Epithelial cell of prostate (primary cell): Measurements from ENCODE around the gene ZSWIM2.
"Not testable (repeated sequence)": the region's sequence is repeated elsewhere in the genome, so short reads cannot be mapped to it uniquely, and the experiment has no call there.

ENCODE experiments used
- DNase-seq: peaks from one replicate; pipeline ENCODE4 v3.0.0-alpha.2; 2011; ENCODE audit warnings: low read depth, low spot score
- H3K27ac ChIP-seq: fragments of 450-650 bp; 2 replicates; pipeline ENCODE4 v1.5.1; 2017; ENCODE audit warnings: mild to moderate bottlenecking

Gene ZSWIM2

GRCh38 chr2:186853951-186854350, 5.0 kb upstream of the ZSWIM2 start:
- DNase-seq = no peak
- H3K27ac ChIP-seq = no peak overlapping the region

DNA sequence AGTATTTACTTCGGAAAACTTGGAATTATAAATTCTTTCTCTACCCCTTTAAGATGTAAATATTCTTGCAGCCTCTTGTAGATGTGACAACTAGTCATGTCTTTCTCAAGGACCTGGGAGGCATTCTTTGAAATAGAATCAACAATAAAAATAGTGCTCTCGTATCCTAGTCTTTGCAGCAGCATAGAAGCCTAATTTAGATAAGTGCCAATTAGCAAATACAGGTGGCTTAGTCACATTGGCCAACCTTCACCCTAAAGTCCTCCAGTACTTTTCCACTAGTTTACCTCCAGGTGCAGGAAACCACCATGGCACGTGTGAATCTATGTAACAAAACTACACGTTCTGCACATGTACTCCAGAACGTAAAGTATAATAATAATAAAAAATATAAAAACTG, 3.5 kb upstream of the ZSWIM2 start:
- no peak for DNase-seq
- no peak overlapping the region for H3K27ac ChIP-seq

GRCh38 chr2:186842373-186842772, 6.6 kb downstream of the ZSWIM2 start:
- no peak for DNase-seq
- H3K27ac ChIP-seq = no peak overlapping the region

DNA sequence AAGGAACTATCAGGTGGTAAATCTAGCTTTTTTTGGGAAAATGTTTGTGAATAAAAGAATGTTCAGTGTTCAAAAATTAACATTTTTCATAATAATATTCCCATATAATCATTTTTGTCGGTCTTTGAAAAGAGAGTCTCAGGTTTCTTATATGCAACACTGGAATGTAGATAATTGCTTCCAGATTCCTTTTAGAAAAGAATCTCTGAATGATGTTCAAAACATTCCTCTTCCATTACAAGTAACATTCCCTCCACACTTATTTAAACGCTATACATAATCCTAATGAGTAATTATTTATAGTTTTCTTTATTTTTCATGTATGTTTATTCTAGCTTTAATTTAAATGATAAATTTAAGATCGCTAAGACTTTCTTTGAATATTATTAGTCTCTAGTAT, 7.0 kb downstream of the ZSWIM2 start:
- DNase-seq = no peak
- H3K27ac ChIP-seq = no peak overlapping the region

GRCh38 chr2:186835628-186836027, 13.3 kb downstream of the ZSWIM2 start:
- no peak for DNase-seq
- H3K27ac ChIP-seq = no peak overlapping the region

DNA sequence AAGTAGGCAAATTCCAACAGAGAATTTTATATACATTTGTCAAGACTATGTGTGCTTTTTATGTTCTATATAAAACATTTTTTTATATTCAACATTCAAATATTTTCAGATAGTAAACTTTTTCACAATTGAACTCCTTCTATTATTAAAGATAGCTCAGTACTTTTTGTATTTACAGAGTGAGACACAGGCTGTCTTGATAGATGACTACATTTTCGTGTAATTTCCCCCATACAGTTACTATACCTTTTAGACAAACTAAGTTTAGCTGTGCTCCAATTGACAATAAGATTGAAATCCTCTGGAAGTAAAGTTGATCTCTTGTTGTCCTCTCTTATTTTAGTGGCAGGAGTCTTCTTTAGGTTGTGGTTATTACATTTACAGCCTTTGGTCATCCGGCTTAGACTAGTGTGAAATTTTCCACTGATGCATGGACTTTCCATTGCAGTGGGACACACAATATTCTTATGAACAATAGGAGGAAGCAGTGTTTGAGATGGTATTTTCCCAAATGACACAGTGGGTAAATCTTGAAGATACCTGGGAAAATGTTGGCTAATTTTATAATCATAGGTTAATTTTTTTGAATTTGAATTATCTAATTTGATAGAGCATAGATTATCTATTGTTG, 21.0 kb downstream of the ZSWIM2 start:
- H3K27ac ChIP-seq = no peak overlapping the region
- DNase-seq = no peak

DNA sequence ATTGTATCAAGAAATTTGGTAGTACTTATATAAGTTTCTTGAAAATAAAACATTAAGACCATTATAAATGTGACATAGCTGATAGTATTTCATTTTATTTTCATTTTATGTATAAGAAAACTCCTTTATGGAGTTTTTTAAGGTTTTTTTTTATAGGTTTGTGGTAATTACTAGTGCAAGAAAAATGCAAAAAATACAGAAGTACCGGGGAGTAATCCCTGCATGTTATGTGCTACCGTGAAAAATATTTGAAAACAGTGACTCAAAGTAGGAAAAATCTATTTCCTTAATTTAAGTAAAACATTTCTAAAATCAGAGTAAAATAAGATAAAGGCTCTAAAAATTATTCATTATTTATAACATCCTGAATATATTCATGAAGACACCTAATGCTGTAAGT, 21.6 kb downstream of the ZSWIM2 start:
- DNase-seq = no peak
- H3K27ac ChIP-seq = no peak overlapping the region

GRCh38 chr2:186822323-186822722, 26.6 kb downstream of the ZSWIM2 start:
- no peak for DNase-seq
- H3K27ac ChIP-seq = no peak overlapping the region

DNA sequence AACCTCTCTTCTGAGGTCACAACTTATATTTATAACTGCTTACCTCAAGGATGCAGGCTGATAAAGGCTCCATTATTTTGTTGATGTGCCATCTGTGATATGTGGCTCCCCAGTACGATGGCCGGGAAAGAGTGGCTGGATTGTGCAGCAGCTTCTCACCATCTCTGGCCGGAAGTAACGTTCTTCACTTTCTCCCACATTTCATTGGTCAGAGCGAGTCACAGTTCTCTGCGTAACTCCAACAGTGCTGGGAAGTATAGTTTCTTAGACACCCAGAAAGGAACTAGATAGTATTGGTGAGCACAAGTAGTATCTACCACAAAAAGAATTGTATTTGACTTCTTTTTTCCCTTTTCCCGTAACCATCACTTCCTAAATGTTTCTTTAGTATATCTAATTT, 28.7 kb downstream of the ZSWIM2 start:
- no peak for DNase-seq
- no peak overlapping the region for H3K27ac ChIP-seq

DNA sequence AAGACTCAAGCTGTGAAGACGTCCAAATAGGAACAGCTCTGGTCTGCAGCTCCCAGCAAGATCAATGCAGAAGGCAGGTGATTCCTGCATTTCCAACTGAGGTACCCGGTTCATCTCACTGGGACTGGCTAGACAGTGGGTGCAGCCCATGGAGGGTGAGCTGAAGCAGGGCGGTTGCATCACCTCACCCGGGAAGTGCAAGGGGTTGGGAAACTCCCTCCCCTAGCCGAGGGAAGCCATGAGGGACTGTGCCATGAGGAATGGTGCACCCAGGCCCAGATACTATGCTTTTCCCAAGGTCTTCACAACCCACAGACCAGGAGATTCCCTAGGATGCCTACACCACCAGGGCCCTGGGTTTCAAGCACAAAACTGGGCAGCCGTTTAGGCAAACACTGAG, 37.2 kb downstream of the ZSWIM2 start:
- not testable (repeated sequence) for DNase-seq, H3K27ac ChIP-seq

DNA sequence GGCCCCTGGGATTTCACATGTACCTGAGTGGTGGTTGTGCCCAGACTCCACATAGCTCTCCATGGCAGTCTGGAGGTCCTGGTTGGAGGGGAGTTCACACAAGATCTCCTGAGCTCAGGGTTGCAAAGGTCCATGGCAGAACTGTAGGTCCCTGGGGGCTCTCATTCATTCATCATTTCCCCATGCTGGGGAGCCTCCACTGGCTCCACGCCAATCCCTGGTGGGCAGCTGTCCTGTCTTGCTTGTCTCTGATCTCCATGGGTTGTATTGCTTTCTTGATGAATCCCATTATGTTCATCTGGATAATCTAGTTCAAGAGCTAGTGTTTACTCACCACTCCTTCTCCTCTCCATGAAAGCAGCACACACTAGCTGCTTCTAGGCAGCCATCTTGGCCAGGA, 42.4 kb downstream of the ZSWIM2 start:
- DNase-seq = no peak
- no peak overlapping the region for H3K27ac ChIP-seq

GRCh38 chr2:186798604-186799003, 50.4 kb downstream of the ZSWIM2 start:
- not testable (repeated sequence) for DNase-seq, H3K27ac ChIP-seq

DNA sequence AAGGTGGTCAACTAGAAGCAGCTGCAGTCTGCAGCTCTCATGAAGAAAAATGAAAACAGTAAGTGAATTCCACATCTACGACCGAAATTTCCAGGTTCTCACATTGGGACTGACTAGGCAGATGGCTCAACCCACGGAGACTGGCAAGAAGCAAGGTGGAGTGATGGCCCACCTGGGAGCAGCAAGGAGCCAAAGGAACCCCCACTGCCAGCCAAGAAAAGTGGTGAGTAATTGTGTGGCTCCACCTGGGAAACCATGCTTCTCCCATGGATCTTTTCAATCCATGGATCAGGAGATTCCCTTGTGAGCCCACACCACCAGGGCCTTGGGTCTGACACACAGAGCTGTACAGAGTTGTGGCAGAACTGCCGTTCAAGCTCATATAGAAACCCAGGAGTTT, 64.0 kb downstream of the ZSWIM2 start:
- H3K27ac ChIP-seq = no peak overlapping the region
- DNase-seq = no peak

DNA sequence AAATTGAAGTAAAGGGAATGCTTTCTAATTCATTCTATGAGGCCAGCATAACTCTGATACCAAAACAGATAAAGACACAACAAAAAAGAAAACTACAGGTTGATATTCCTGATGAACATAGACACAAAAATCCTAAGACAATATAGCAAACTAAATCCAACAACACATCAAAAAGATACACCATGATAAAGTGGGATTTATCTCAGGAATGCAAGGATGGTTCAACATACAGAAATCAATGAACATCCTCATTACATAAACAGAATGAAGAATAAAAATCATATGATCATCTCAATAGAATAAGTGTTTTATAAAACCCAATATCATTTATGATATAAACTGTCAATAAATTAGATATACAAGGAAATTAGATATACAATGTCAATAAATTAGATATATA, 65.7 kb downstream of the ZSWIM2 start:
- no peak overlapping the region for H3K27ac ChIP-seq
- DNase-seq = no peak

DNA sequence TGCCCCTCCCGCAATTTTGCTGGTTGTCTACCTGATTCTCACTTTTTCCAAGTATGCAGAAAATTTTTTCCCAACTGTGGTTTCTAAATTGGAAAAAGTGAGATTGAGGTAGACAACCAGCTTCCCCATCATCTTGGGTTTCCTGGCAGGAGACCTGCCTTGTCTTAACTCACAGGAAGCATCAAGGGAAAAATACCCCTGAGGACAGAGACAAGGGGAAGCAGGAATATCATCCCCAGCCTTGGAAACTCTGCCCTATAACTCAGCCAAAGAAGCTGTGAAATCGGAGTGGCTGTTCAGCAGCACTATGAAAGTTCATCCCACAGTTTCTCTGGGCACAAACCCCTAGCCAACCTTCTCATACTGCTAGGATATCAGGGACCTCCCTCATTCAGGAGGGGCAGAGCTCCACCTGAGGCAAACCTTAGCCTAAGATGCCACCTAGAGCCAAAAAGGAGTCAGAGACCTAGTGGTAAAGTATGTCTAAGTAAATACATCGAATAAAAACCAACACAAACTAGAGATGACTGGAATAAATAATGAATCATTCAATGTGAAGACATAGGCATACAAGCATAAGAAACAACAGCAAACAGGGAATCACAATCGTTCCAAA, 68.2 kb downstream of the ZSWIM2 start:
- H3K27ac ChIP-seq = no peak overlapping the region
- no peak for DNase-seq
